ENCODE measurements around the gene OR2A5. TPM values are rescaled to one million over a fixed set of nuclear protein-coding genes. Genes with fewer than 3 reads are reported as not detected.

Gene OR2A5
- total and polyA plus RNA-seq, 2 donors (not counting 1 experiment from before 2014, with no cell fraction given) = not detected

DNA sequence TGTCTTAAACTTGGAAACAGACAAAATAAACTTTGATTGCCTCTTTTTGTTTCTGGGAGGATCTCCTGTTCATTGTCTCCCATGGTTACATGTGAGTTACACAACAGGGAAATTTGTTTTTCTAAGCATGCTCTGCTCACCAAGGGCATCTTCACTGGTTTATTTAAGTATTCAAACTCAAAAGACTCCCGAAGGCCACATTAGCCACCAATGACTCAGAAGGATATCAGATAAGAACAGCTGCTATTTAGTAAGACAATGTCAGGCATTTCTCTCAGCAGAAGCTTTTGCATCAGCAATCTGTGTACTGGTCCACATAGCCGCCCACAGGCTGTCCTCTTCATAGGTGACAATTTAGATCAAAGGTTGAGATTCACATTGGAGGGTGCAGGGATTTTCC is 29.3 kb upstream of the OR2A5 start:
- H3K27ac Mint-ChIP-seq = no peak overlapping the region
- ATAC-seq (ENCODE audit: low read depth) (no peak), DNase-seq (no peak)
- CTCF ChIA-PET = no interaction called here
- Histone ChIP-seq H3K79me2 (ENCODE audit: control insufficient read depth, insufficient read depth, low read length) (no peaks in the 10 kb centered on the region), H3K27ac (ENCODE audit: low read length in 2 of 2) (no peak overlapping the region), H2AFZ (ENCODE audit: insufficient read depth, low read depth, low read length, poor library complexity, severe bottlenecking) (no peak overlapping the region), H3K4me3 (ENCODE audit: control extremely low read depth in 1 of 5, extremely low read depth in 1 of 5, insufficient read depth in 1 of 5, low read depth in 2 of 5, low read length in 4 of 5) (no peak overlapping the region), H3K9ac (ENCODE audit: low read length) (no peak overlapping the region), H3K9me3 (ENCODE audit: control extremely low read depth in 1 of 3, control insufficient read depth in 2 of 3, insufficient read depth in 1 of 3, low read length in 2 of 3) (no peaks in the 10 kb centered on the region), H3K4me2 (replicated peaks; ENCODE audit: low read depth, low read length, poor library complexity, severe bottlenecking) (no peak overlapping the region), H3K27me3 (replicated peaks in 1 of 4; ENCODE audit: control extremely low read depth in 1 of 4, control insufficient read depth in 3 of 4, insufficient read depth in 4 of 4, low read length in 3 of 4) (no peaks in the 10 kb centered on the region), H3K36me3 (replicated peaks in 1 of 2; ENCODE audit: control extremely low read depth in 1 of 2, control insufficient read depth in 1 of 2, extremely low read depth in 1 of 2, insufficient read depth in 2 of 2, low read length in 1 of 2) (no peaks in the 10 kb centered on the region), H3K4me1 (ENCODE audit: control insufficient read depth in 2 of 2, insufficient read depth in 2 of 2, low read length in 2 of 2) (no peaks in the 10 kb centered on the region), H4K20me1 (ENCODE audit: control insufficient read depth, insufficient read depth, low read length, poor library complexity, severe bottlenecking) (no peaks in the 10 kb centered on the region)
- TF ChIP-seq EZH2 (IDR thresholded peaks at IDR 0.05; ENCODE audit: borderline replicate concordance, insufficient read depth, low read depth, low read length, poor library complexity, severe bottlenecking) = no peak
- TF ChIP-seq, protein P1, sequence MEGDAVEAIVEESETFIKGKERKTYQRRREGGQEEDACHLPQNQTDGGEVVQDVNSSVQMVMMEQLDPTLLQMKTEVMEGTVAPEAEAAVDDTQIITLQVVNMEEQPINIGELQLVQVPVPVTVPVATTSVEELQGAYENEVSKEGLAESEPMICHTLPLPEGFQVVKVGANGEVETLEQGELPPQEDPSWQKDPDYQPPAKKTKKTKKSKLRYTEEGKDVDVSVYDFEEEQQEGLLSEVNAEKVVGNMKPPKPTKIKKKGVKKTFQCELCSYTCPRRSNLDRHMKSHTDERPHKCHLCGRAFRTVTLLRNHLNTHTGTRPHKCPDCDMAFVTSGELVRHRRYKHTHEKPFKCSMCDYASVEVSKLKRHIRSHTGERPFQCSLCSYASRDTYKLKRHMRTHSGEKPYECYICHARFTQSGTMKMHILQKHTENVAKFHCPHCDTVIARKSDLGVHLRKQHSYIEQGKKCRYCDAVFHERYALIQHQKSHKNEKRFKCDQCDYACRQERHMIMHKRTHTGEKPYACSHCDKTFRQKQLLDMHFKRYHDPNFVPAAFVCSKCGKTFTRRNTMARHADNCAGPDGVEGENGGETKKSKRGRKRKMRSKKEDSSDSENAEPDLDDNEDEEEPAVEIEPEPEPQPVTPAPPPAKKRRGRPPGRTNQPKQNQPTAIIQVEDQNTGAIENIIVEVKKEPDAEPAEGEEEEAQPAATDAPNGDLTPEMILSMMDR (IDR thresholded peaks at IDR 0.05) = no peak
- no peak overlapping the region for H3K4me3 Mint-ChIP-seq
- 80% methylated on average over 2 of the region's 2 CpGs for WGBS (ENCODE audit: insufficient coverage)
- POLR2A ChIA-PET = no interaction called here
- H3K4me1 Mint-ChIP-seq = no peaks in the 10 kb centered on the region
- peaks cover under 1% of the 10 kb centered on the region for H3K27me3 Mint-ChIP-seq
- no peaks in the 10 kb centered on the region for H3K9me3 Mint-ChIP-seq (ENCODE audit: insufficient read depth)
- intact Hi-C loops (cut with micrococcal nuclease) = no loop called here

DNA sequence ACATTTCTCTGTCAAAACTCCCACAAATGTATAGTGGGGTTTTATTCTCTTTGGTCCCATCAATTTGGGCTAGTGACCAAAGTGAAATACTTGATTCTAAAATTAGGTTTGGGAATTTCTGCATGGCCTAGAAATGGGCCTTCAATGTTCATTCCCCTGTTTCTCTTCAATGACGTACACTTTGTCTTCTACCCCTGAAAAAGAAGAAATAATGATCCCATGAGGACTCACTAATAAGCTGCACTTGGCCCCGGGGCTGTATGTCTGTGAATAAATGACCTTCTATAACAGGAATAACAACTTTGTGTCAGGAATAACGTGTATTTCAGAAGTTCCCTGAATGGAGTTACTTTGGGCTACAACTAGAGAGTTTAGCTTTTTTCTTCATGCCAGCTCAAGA is 28.4 kb upstream of the OR2A5 start:
- DNase-seq = no peak
- Histone ChIP-seq H3K36me3 (replicated peaks in 1 of 2; ENCODE audit: control extremely low read depth in 1 of 2, control insufficient read depth in 1 of 2, extremely low read depth in 1 of 2, insufficient read depth in 2 of 2, low read length in 1 of 2) (no peaks in the 10 kb centered on the region), H3K4me1 (ENCODE audit: control insufficient read depth in 2 of 2, insufficient read depth in 2 of 2, low read length in 2 of 2) (no peaks in the 10 kb centered on the region), H3K9ac (ENCODE audit: low read length) (no peak overlapping the region), H3K27ac (ENCODE audit: low read length in 2 of 2) (no peak overlapping the region), H3K4me3 (ENCODE audit: control extremely low read depth in 1 of 5, extremely low read depth in 1 of 5, insufficient read depth in 1 of 5, low read depth in 2 of 5, low read length in 4 of 5) (no peak overlapping the region), H3K79me2 (ENCODE audit: control insufficient read depth, insufficient read depth, low read length) (no peaks in the 10 kb centered on the region), H3K27me3 (replicated peaks in 1 of 4; ENCODE audit: control extremely low read depth in 1 of 4, control insufficient read depth in 3 of 4, insufficient read depth in 4 of 4, low read length in 3 of 4) (no peaks in the 10 kb centered on the region), H4K20me1 (ENCODE audit: control insufficient read depth, insufficient read depth, low read length, poor library complexity, severe bottlenecking) (no peaks in the 10 kb centered on the region), H3K4me2 (replicated peaks; ENCODE audit: low read depth, low read length, poor library complexity, severe bottlenecking) (no peak overlapping the region), H3K9me3 (ENCODE audit: control extremely low read depth in 1 of 3, control insufficient read depth in 2 of 3, insufficient read depth in 1 of 3, low read length in 2 of 3) (no peaks in the 10 kb centered on the region), H2AFZ (ENCODE audit: insufficient read depth, low read depth, low read length, poor library complexity, severe bottlenecking) (no peak overlapping the region)
- no peak for TF ChIP-seq EZH2 (IDR thresholded peaks at IDR 0.05; ENCODE audit: borderline replicate concordance, insufficient read depth, low read depth, low read length, poor library complexity, severe bottlenecking)
- TF ChIP-seq, protein P1 (IDR thresholded peaks at IDR 0.05) = no peak
- intact Hi-C loops (cut with micrococcal nuclease) = no loop called here
- 100% methylated on average over 1 of the region's 3 CpGs for WGBS (ENCODE audit: insufficient coverage)
- no peak overlapping the region for H3K4me3 Mint-ChIP-seq
- H3K4me1 Mint-ChIP-seq = no peaks in the 10 kb centered on the region
- ATAC-seq (ENCODE audit: low read depth) = no peak
- CTCF ChIA-PET = no interaction called here
- H3K9me3 Mint-ChIP-seq (ENCODE audit: insufficient read depth) = no peaks in the 10 kb centered on the region
- POLR2A ChIA-PET = no interaction called here
- no peak overlapping the region for H3K27ac Mint-ChIP-seq
- no peaks in the 10 kb centered on the region for H3K27me3 Mint-ChIP-seq
